ENCODE measurements around the gene GPR162. TPM values are rescaled to one million over a fixed set of nuclear protein-coding genes. Genes with fewer than 3 reads are reported as not detected.
A peak's percentile ranks its signal among the peaks of the same experiment; 100 is the strongest.

The GPR162 gene
- polyA plus RNA-seq, 6 donors from 2014 or later, result not detected

GRCh38 chr12:6827982-6828780 lies 6.6 kb downstream of the GPR162 start, which contains the start of gene P3H3:
P3H3 (plus strand) TSS chr12:6828407; CDS start chr12:6828441, 34 bp downstream.
- DNase-seq, result no peak
- ATAC-seq (ENCODE audit: low read depth in 2 of 2), result peak; percentile 32 to 45
- H3K9me3 Mint-ChIP-seq, result no peaks in the 10 kb centered on the region
- H3K4me1 Mint-ChIP-seq, result peaks cover 20 to 34% (median 32%) of the 10 kb centered on the region in 3 donors
- peak within 1 kb of the TSS in 3 of 6 donors; percentile 44 to 79 (median 52) for H3K27ac Mint-ChIP-seq
- peak within 1 kb of the TSS; percentile 75 to 94 (median 90) for H3K4me3 Mint-ChIP-seq
- peaks cover 66 to 91% (median 91%) of the 10 kb centered on the region in 3 donors for H3K27me3 Mint-ChIP-seq
- H3K36me3 Mint-ChIP-seq, result peaks cover 0 to 21% of the 10 kb centered on the region in 2 donors

DNA sequence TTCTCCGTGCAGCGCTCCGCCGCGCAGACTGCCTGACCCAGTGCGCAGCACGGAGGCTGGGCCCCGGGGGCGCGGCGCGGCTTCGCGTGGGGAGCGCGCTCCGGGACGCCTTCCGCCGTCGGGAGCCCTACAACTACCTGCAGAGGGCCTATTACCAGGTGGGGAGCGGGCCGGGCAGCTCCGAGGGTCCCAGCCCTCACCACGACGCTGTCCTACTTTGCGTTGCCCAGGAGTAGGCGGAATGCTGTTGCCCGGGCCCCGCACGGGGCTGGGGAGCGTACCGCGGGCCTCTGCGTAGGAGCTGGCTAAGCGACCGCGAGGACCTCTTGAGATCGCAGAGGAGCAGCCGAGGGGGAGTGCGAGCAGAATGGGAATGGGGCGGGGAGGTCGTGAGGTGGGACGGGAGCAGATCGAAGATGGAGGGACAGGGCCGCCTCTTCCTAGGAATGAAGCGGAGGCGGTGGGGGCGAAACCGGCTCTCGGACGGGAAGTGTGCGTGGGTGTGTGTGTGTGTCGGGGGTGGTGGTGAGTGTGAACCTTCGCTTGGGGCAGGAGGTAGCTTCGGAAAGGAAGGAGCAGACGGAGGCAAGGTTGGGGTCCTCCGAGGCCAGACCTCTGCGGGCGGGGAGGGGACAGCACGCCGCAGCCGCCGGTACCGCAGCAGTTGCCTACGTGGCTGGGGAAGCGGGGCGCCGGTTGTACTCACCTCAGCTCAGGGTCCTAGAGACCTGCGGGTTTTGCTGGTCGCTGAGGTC lies 7.3 kb downstream of the GPR162 start:
- peak overlapping the region in 2 of 6 donors; percentile 52 to 79 for H3K27ac Mint-ChIP-seq
- DNase-seq, result peak; percentile 23
- peaks cover 67 to 90% (median 83%) of the 10 kb centered on the region in 3 donors for H3K27me3 Mint-ChIP-seq
- peak; percentile 58 to 60 for ATAC-seq (ENCODE audit: low read depth in 2 of 2)
- H3K36me3 Mint-ChIP-seq, result peaks cover 0 to 21% of the 10 kb centered on the region in 2 donors
- no peaks in the 10 kb centered on the region for H3K9me3 Mint-ChIP-seq
- H3K4me1 Mint-ChIP-seq, result peaks cover 20 to 34% (median 32%) of the 10 kb centered on the region in 3 donors
- H3K4me3 Mint-ChIP-seq, result peak overlapping the region; percentile 75 to 94 (median 90)

- Mint-ChIP-seq H3K9me3 (no peaks in the 10 kb centered on the region), H3K36me3 (peaks cover 0 to 21% of the 10 kb centered on the region in 2 donors), H3K27me3 (peaks cover 67 to 85% (median 83%) of the 10 kb centered on the region in 3 donors), H3K4me1 (peaks cover 20 to 34% (median 34%) of the 10 kb centered on the region in 3 donors), H3K27ac (no peak overlapping the region), H3K4me3 (peak overlapping the region; percentile 75 to 94 (median 90))
- ATAC-seq (ENCODE audit: low read depth in 2 of 2), result no peak
- no peak for DNase-seq
Observed at GRCh38 chr12:6829536-6830220, 8.1 kb downstream of the GPR162 start.

GRCh38 chr12:6830286-6830890 lies 8.8 kb downstream of the GPR162 start:
- H3K9me3 Mint-ChIP-seq, result no peaks in the 10 kb centered on the region
- DNase-seq (no peak), ATAC-seq (ENCODE audit: low read depth in 2 of 2) (no peak)
- peaks cover 0 to 15% of the 10 kb centered on the region in 2 donors for H3K36me3 Mint-ChIP-seq
- peaks cover 19 to 30% (median 27%) of the 10 kb centered on the region in 3 donors for H3K4me1 Mint-ChIP-seq
- peaks cover 60 to 82% (median 77%) of the 10 kb centered on the region in 3 donors for H3K27me3 Mint-ChIP-seq
- peak overlapping the region in 7 of 8 donors; percentile 13 to 90 (median 75) for H3K4me3 Mint-ChIP-seq
- no peak overlapping the region for H3K27ac Mint-ChIP-seq

DNA sequence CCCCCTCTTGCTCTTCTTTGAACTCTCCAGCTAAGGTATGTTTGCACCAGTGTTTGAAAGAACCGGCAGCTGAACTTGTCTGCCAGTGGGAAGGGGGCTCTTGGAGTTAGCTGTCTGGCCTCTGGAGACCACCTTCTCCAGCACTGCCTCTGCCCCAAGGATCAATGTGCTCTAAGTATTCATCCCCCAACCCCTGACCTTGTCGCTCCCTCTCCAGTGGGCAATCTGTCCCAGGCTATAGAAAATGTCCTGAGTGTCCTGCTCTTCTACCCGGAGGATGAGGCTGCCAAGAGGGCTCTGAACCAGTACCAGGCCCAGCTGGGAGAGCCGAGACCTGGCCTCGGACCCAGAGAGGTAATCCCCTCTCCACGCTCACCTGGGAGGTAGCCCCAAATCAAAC lies 9.4 kb downstream of the GPR162 start:
- DNase-seq, result no peak
- Mint-ChIP-seq H3K9me3 (no peaks in the 10 kb centered on the region), H3K27ac (peak overlapping the region in 1 of 6 donors; percentile 72), H3K27me3 (peaks cover 57 to 76% (median 70%) of the 10 kb centered on the region in 3 donors), H3K36me3 (peaks cover 0 to 13% of the 10 kb centered on the region in 2 donors), H3K4me3 (peak overlapping the region in 6 of 8 donors; percentile 2 to 80 (median 14)), H3K4me1 (peaks cover 22 to 30% (median 27%) of the 10 kb centered on the region in 3 donors)
- no peak for ATAC-seq (ENCODE audit: low read depth in 2 of 2)

- H3K36me3 Mint-ChIP-seq, result peaks cover 0 to 13% of the 10 kb centered on the region in 2 donors
- H3K27ac Mint-ChIP-seq, result peak overlapping the region in 1 of 6 donors; percentile 54
- peaks cover 25 to 30% (median 27%) of the 10 kb centered on the region in 3 donors for H3K4me1 Mint-ChIP-seq
- DNase-seq (no peak), ATAC-seq (ENCODE audit: low read depth in 2 of 2) (no peak)
- no peaks in the 10 kb centered on the region for H3K9me3 Mint-ChIP-seq
- peak overlapping the region in 2 of 8 donors; percentile 11 to 75 for H3K4me3 Mint-ChIP-seq
- H3K27me3 Mint-ChIP-seq, result peaks cover 53 to 71% (median 65%) of the 10 kb centered on the region in 3 donors
Observed at GRCh38 chr12:6831450-6831995, 9.9 kb downstream of the GPR162 start.

DNA sequence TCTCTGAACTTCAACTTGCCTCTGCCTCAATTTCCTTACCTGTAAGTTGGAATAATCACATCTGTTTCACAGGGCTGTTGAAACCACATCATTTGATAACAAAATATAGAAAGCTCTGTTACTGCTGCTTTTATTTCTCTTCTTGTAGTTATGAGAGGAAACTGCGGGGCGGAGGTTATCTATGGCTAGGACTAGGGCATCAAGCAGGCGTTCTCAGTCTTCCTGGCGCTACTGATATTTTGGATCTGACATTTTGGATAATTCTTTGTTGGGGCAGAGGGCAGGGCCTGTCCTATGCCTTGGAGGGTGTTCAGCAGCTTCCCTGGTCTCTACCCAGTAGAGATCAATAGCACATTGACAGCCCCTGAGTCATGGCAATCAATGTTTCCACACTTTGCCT lies 10.5 kb downstream of the GPR162 start:
- H3K36me3 Mint-ChIP-seq, result peaks cover 0 to 10% of the 10 kb centered on the region in 2 donors
- H3K9me3 Mint-ChIP-seq, result no peaks in the 10 kb centered on the region
- peaks cover 24 to 26% (median 24%) of the 10 kb centered on the region in 3 donors for H3K4me1 Mint-ChIP-seq
- H3K27me3 Mint-ChIP-seq, result peaks cover 49 to 69% (median 59%) of the 10 kb centered on the region in 3 donors
- H3K27ac Mint-ChIP-seq, result no peak overlapping the region
- DNase-seq (no peak), ATAC-seq (ENCODE audit: low read depth in 2 of 2) (no peak)
- H3K4me3 Mint-ChIP-seq, result no peak overlapping the region

DNA sequence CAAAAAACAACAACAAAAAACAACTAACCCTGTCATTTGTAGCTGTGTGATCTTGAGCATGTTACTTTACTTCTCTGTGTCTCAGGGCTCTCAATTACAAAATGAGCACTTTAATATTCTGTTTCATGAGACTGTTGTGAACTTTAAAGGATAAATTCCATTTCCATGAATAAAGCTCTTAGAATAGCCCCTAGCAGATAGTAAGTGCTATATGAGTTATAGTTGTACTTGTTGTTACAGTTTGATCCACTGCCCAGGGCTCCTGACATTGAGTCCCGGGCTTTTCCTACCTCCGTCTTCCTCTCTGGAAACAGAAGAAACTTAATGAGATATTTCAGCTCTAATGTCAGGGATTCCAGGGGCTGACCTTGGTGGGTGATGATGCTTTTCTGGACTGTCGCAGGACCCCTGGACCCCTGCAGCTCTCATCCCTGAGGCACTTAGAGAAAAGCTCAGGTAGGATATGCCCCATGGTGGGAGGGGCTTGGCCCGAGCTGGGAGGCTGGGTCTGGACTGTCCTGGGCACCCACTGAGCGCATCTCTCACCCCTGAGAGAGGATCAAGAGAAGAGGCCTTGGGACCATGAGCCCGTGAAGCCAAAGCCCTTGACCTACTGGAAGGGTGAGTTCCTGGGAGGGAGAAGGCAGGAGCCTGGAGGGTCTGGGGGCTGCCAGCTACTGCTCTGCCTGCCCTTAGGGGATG lies 11.7 kb downstream of the GPR162 start:
- Mint-ChIP-seq H3K27me3 (peaks cover 40 to 59% (median 47%) of the 10 kb centered on the region in 3 donors), H3K27ac (no peak overlapping the region), H3K9me3 (no peaks in the 10 kb centered on the region), H3K4me3 (no peak overlapping the region), H3K36me3 (no peaks in the 10 kb centered on the region), H3K4me1 (peaks cover 15 to 16% (median 16%) of the 10 kb centered on the region in 3 donors)
- DNase-seq (no peak), ATAC-seq (ENCODE audit: low read depth in 2 of 2) (no peak)

GRCh38 chr12:6834254-6834653 lies 12.6 kb downstream of the GPR162 start:
- H3K27ac Mint-ChIP-seq, result peak overlapping the region in 1 of 6 donors; percentile 20
- DNase-seq (no peak), ATAC-seq (ENCODE audit: low read depth in 2 of 2) (no peak)
- no peaks in the 10 kb centered on the region for H3K36me3 Mint-ChIP-seq
- H3K27me3 Mint-ChIP-seq, result peaks cover 35 to 53% (median 39%) of the 10 kb centered on the region in 3 donors
- H3K4me1 Mint-ChIP-seq, result peaks cover 10 to 12% (median 11%) of the 10 kb centered on the region in 3 donors
- H3K9me3 Mint-ChIP-seq, result no peaks in the 10 kb centered on the region
- H3K4me3 Mint-ChIP-seq, result no peak overlapping the region

DNA sequence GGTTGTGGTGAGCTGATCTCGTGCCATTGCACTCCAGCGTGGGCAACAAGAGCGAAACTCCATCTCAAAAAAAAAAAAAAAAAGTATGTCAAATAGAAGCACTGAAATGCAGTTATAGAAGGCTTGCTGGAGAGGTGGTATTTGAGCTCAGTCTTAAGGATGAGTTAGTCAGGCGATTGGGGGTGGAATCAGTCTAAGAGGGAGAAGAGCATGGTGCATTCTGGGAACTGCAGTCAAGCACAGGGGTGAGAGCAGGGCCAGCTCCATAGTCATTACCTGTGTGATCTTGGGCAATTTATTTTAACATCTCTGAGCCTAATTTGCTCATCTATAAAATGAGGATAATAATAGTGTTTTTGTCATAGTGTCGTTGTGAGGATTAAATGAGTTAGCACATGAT lies 13.3 kb downstream of the GPR162 start:
- H3K27ac Mint-ChIP-seq, result peak overlapping the region in 1 of 6 donors; percentile 24
- DNase-seq (no peak), ATAC-seq (ENCODE audit: low read depth in 2 of 2) (no peak)
- peaks cover 31 to 47% (median 32%) of the 10 kb centered on the region in 3 donors for H3K27me3 Mint-ChIP-seq
- no peaks in the 10 kb centered on the region for H3K9me3 Mint-ChIP-seq
- no peaks in the 10 kb centered on the region for H3K36me3 Mint-ChIP-seq
- peaks cover 5 to 9% (median 7%) of the 10 kb centered on the region in 3 donors for H3K4me1 Mint-ChIP-seq
- no peak overlapping the region for H3K4me3 Mint-ChIP-seq

DNA sequence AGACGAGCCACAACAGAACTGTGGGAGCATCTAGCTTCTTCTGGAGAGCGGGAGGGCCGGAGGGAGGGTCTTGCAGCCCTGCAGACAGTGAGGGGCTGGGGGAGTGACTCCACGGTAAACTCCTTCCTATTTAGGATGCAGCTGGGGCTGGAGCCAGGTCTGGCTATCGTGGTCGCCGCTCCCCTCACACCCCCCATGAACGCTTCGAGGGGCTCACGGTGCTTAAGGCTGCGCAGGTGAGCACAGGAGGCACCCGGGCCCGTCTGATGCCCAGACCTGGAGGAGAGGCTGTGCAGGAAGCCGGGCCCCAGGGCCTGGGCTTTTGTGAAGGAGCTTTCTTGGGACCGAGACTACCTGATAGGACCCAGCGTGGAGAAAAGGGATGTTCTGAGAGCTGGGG lies 15.2 kb downstream of the GPR162 start:
- H3K4me1 Mint-ChIP-seq, result peaks cover 5 to 9% (median 7%) of the 10 kb centered on the region in 3 donors
- H3K9me3 Mint-ChIP-seq, result no peaks in the 10 kb centered on the region
- H3K36me3 Mint-ChIP-seq, result no peaks in the 10 kb centered on the region
- H3K27me3 Mint-ChIP-seq, result peaks cover 13 to 27% (median 20%) of the 10 kb centered on the region in 3 donors
- no peak overlapping the region for H3K27ac Mint-ChIP-seq
- ATAC-seq (ENCODE audit: low read depth in 2 of 2), result no peak
- no peak overlapping the region for H3K4me3 Mint-ChIP-seq
- DNase-seq, result no peak

Data from naive B cell (primary cell).